K562 (cell line): ENCODE measurements around the gene SPDYE1. TPM values are rescaled to one million over a fixed set of nuclear protein-coding genes. Genes with fewer than 3 reads are reported as not detected.
"Not testable (repeated sequence)": the region's sequence is repeated elsewhere in the genome, so short reads cannot be mapped to it uniquely, and the experiment has no call there.

ENCODE experiments used
- CGGBP1 ChIP-seq: fragments of 250-450 bp; sonication (Bioruptor Pico); IDR thresholded peaks from 2 replicates; pipeline ENCODE4 v1.9.0; 2021; ENCODE audit warnings: mild to moderate bottlenecking
- CTCF ChIP-seq, 3 experiments: IDR thresholded peaks in 2 of 3; conservative IDR thresholded peaks in 1 of 3; 2 replicates each; pipeline ENCODE4 v1.5.1; 2011 to 2012; ENCODE audit warnings: low read length in 3 of 3, mild to moderate bottlenecking in 3 of 3, control low read depth in 2 of 3, improper control_type of control experiment in 1 of 3, inconsistent platforms in 1 of 3, low read depth in 1 of 3, mixed read lengths in 1 of 3, moderate library complexity in 1 of 3; ENCODE audit not compliant: insufficient read depth in 2 of 3
- CTCFL ChIP-seq: IDR thresholded peaks from 2 replicates; pipeline ENCODE4 v1.6.1; 2011; ENCODE audit warnings: borderline replicate concordance, low read depth, mild to moderate bottlenecking, moderate library complexity, low read length; ENCODE audit not compliant: insufficient read depth, poor library complexity, severe bottlenecking
- ETV1 ChIP-seq: fragments of 450-650 bp; conservative IDR thresholded peaks from 2 replicates; pipeline ENCODE4 v1.6.1; 2016; ENCODE audit warnings: missing genetic modification characterization, control low read depth, low read depth, missing compliant biosample characterization
- GTF2E2 ChIP-seq: fragments of 200-800 bp; sonication (Bioruptor generic); IDR thresholded peaks from 2 replicates; pipeline ENCODE4 v1.6.1; 2016; ENCODE audit warnings: missing genetic modification characterization, missing compliant biosample characterization
- HCFC1 ChIP-seq: IDR thresholded peaks from 2 replicates; pipeline ENCODE4 v1.6.1; 2012; ENCODE audit warnings: low read depth, low read length, improper control_type of control experiment
- MBD2 ChIP-seq: sonication (generic); IDR thresholded peaks from 2 replicates; pipeline ENCODE4 v1.6.1; 2016; ENCODE audit warnings: low read depth, borderline replicate concordance
- MTA1 ChIP-seq: fragments of 450-650 bp; IDR thresholded peaks from 2 replicates; pipeline ENCODE4 v1.6.1; 2017; ENCODE audit warnings: borderline replicate concordance
- POLR2G ChIP-seq: fragments of 200-400 bp; formaldehyde crosslinking; IDR thresholded peaks from 2 replicates; pipeline ENCODE4 v1.6.1; 2017; ENCODE audit warnings: low read depth, mild to moderate bottlenecking, antibody characterized with exemption, low read length, moderate library complexity
- RBBP5 ChIP-seq: fragments of 200-600 bp; sonication (generic); IDR thresholded peaks from 2 replicates; pipeline ENCODE4 v1.6.1; 2012; ENCODE audit warnings: borderline replicate concordance, mild to moderate bottlenecking, low read length, control low read depth, inconsistent platforms; ENCODE audit not compliant: insufficient read depth, poor library complexity, severe bottlenecking
- TOE1 ChIP-seq, 2 experiments: fragments of 450-650 bp in 1 of 2; sonication (generic) in 1 of 2; formaldehyde crosslinking in 1 of 2; IDR thresholded peaks; 2 replicates each; pipeline versions ENCODE4 v1.7.1 to v1.8.0; 2016 to 2022; ENCODE audit warnings: borderline replicate concordance in 2 of 2, mild to moderate bottlenecking in 2 of 2, antibody characterized with exemption in 1 of 2, inconsistent platforms in 1 of 2, low read depth in 1 of 2, missing genetic modification reagents in 1 of 2, moderate library complexity in 1 of 2
- TRIM24 ChIP-seq, 2 experiments: fragments of 450-650 bp; IDR thresholded peaks; 2 replicates each; pipeline ENCODE4 v1.6.1; 2016
- ZMIZ1 ChIP-seq, 2 experiments: fragments of 150-350 bp in 1 of 2; IDR thresholded peaks; 2 replicates each; pipeline ENCODE4 v1.6.1; 2012 to 2016; ENCODE audit warnings: low read depth in 2 of 2, low read length in 2 of 2, mild to moderate bottlenecking in 1 of 2, moderate library complexity in 1 of 2
- polyA plus RNA-seq, 8 experiments: library from polyadenylated mRNA; depleted of rRNA in 4 of 8; stranded (reverse) in 5 of 8; unstranded in 3 of 8; fragments of >200 nt; fragmentation: Nextera tagmentation in 2 of 8; fragmentation: Illumina TruSeq in 1 of 8; extraction: Ambion mirVana in 2 of 8; extraction: Trizol in 1 of 8; gene quantifications; 2 replicates each; pipeline versions ENCODE4 v1.2.1 to v1.2.3, GENCODE V29; 2011 to 2014; ENCODE audit warnings: inconsistent platforms in 1 of 8, missing spikeins in 1 of 8
- total RNA-seq, 7 experiments: library from RNA; depleted of rRNA in 6 of 7; stranded (reverse); fragments of >200 nt in 6 of 7; fragmentation: Illumina TruSeq in 2 of 7; extraction: Trizol in 2 of 7; gene quantifications; 2 replicates each; pipeline versions ENCODE4 v1.2.1 to v1.2.3, GENCODE V29; 2011 to 2021; ENCODE audit warnings: low replicate concordance in 1 of 7

The SPDYE1 gene
- total and polyA plus RNA-seq, 9 of the 15 experiments (the other 6 are each of a cell fraction or from before 2014, with no cell fraction given): 0.04 to 0.10 TPM; not detected in 7

DNA sequence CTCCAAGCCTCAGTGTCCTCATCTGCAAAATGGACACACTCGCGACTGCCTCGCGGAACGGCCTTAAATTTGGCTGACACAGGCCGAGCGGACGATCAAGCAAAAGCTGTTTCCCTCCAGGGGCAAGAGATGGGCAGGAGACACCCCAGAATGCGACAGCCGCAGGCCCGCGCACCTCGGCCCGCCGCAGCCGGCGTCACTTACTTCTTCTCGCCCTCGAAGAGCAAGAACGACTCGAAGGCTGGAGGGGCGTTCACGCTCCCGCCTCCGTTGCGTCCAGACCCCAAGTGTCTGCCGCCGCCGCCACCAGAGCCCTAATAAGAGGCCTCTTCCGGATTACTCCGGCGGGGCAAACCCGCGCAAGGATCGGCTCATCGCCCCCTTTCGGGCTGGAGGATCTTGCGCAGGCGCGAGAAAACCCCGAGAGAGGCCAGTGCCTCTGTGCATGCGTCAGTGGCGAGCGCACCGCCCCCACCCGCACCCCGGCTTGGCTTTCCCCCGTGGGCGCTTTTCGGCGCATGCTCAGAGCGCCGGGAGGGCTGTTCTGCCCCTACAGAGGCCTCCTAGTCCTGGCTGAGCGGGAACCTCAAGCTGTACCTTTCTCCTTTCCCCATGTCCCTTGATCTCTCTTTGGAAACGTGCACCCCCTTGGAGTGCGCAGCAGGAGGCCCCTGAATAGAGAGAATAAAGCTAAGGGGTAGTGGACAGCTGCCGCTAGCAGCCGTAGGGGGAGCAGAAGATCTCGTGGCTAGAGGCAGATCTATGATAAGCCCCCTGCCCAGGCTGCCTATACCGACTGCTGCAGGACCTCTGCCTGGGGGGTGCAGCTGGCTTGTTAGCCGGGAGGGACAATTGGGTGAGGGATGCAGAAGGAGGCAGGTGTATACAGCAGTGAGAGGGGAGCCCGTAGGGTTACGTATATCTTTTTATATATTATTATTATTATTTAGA, 21.4 kb downstream of the SPDYE1 start (continued):
- TF ChIP-seq CTCFL (peak; percentile 91), HCFC1 (peak; percentile 76), MTA1 (peak; percentile 75; the same call in 1 of the 2 replicates), MBD2 (peak; percentile 63; the same call in 1 of the 2 replicates), CGGBP1 (CRISPR knock-in tag) (0 out of 2 replicates have a peak, but pooled peaks have one; percentile 27), TOE1 (IDR thresholded peaks at IDR 0.05; ENCODE audit: borderline replicate concordance) (peak; percentile 67; the same call in 1 of the 2 replicates), ZMIZ1 (IDR thresholded peaks at IDR 0.05; ENCODE audit: low read depth in 2 of 2, low read length in 2 of 2) (peak in 1 of 2 experiments; percentile 33; a peak in 1 of 4 replicates), POLR2G (peak; percentile 96), TRIM24 (IDR thresholded peaks at IDR 0.05) (peak; percentile 16 to 20; a peak in 1 of 4 replicates), CTCF (IDR thresholded peaks at IDR 0.05 in 2 of 3, conservative IDR thresholded peaks at IDR 0.05 in 1 of 3; ENCODE audit: insufficient read depth in 2 of 3, low read depth in 1 of 3, low read length in 3 of 3) (peak; percentile 72 to 81 (median 78)), GTF2E2 (0 out of 2 replicates have a peak, but pooled peaks have one; percentile 34), ETV1 (tag) (peak; percentile 42; the same call in 1 of the 2 replicates), RBBP5 (peak; percentile 83)
- TF ChIP-seq TOE1 (CRISPR knock-in tag; IDR thresholded peaks at IDR 0.05; ENCODE audit: borderline replicate concordance, low read depth): not testable (repeated sequence)
